Calu3 (cell line): Measurements from ENCODE around the gene CCNF. TPM values are rescaled to one million over a fixed set of nuclear protein-coding genes. Genes with fewer than 3 reads are reported as not detected.

ENCODE experiments used
- BruUV-seq: library from RNA; stranded (reverse); fragments of 400-500 nt; replicated peaks from 2 replicates; lab custom pipeline; 2021; lab: Mats Ljungman, UMichigan
- CTCF ChIA-PET: fragments of 300-600 bp; sonication (Branson Sonifier 250); formaldehyde crosslinking; loops from one replicate; lab custom pipeline; 2022; ENCODE audit warnings: antibody characterized with exemption; lab: Charles Lee
- DNase-seq: peaks from one replicate; pipeline ENCODE4 v3.0.0; 2022
- H3K27ac Mint-ChIP-seq: one replicate; pipeline ENCODE4 v1.8.0; 2022; ENCODE audit warnings: mixed read lengths; ENCODE audit not compliant: unreplicated experiment
- H3K27me3 Mint-ChIP-seq: one replicate; pipeline ENCODE4 v1.8.0; 2022; ENCODE audit warnings: mixed read lengths; ENCODE audit not compliant: unreplicated experiment
- H3K36me3 Mint-ChIP-seq: one replicate; pipeline ENCODE4 v1.8.0; 2022; ENCODE audit warnings: mild to moderate bottlenecking, moderate library complexity, mixed read lengths; ENCODE audit not compliant: insufficient read depth, unreplicated experiment
- H3K4me1 Mint-ChIP-seq: one replicate; pipeline ENCODE4 v1.8.0; 2022; ENCODE audit warnings: mild to moderate bottlenecking, low read depth, mixed read lengths; ENCODE audit not compliant: unreplicated experiment
- H3K4me3 Mint-ChIP-seq: one replicate; pipeline ENCODE4 v1.8.0; 2022; ENCODE audit warnings: mild to moderate bottlenecking, low read depth, moderate library complexity, mixed read lengths; ENCODE audit not compliant: unreplicated experiment
- H3K9me3 Mint-ChIP-seq: one replicate; pipeline ENCODE4 v1.8.0; 2022; ENCODE audit warnings: low read depth, mixed read lengths; ENCODE audit not compliant: unreplicated experiment
- CTCF ChIP-seq: fragments of 200-600 bp; IDR thresholded peaks from one replicate; pipeline ENCODE4 v1.8.0; 2022; ENCODE audit warnings: antibody characterized with exemption; ENCODE audit not compliant: unreplicated experiment
- intact Hi-C: fragments of 100-400 bp; cut with micrococcal nuclease; formaldehyde crosslinking; loops from one replicate; pipeline ENCODE4 v1.10.0; 2022; ENCODE audit not compliant: unreplicated experiment
- total RNA-seq: library from RNA; stranded (reverse); gene quantifications from 2 replicates; pipeline ENCODE4 v1.2.3, GENCODE V29; 2022

Gene CCNF
- total RNA-seq, 1 experiment from 2014 or later: 54.5 TPM

- Mint-ChIP-seq H3K9me3 (no peaks in the 10 kb centered on the region), H3K36me3 (peaks cover 17% of the 10 kb centered on the region), H3K4me1 (peaks cover 12% of the 10 kb centered on the region), H3K27me3 (no peaks in the 10 kb centered on the region), H3K4me3 (no peak overlapping the region), H3K27ac (no peak overlapping the region)
- CTCF ChIA-PET: no interaction called here
- no peak for DNase-seq
- no TSS peak for BruUV-seq
- intact Hi-C loops: no loop called here
- TF ChIP-seq CTCF: no peak
These were observed 53.7 kb downstream of the CCNF start for GRCh38 chr16:2482708-2483534.

GRCh38 chr16:2483939-2484897 lies 55.0 kb downstream of the CCNF start:
- Mint-ChIP-seq H3K36me3 (peaks cover 17% of the 10 kb centered on the region), H3K27me3 (no peaks in the 10 kb centered on the region), H3K4me1 (peaks cover 7% of the 10 kb centered on the region), H3K27ac (no peak overlapping the region), H3K9me3 (no peaks in the 10 kb centered on the region), H3K4me3 (no peak overlapping the region)
- no TSS peak for BruUV-seq
- CTCF ChIA-PET: no interaction called here
- no peak for TF ChIP-seq CTCF
- DNase-seq: no peak
- intact Hi-C loops: no loop called here

- Mint-ChIP-seq H3K36me3 (peaks cover 17% of the 10 kb centered on the region), H3K27me3 (no peaks in the 10 kb centered on the region), H3K9me3 (no peaks in the 10 kb centered on the region), H3K4me1 (peaks cover 7% of the 10 kb centered on the region), H3K4me3 (no peak overlapping the region), H3K27ac (no peak overlapping the region)
- no peak for TF ChIP-seq CTCF
- CTCF ChIA-PET: no interaction called here
- BruUV-seq: no TSS peak
- DNase-seq: no peak
- intact Hi-C loops: no loop called here
These were observed 55.8 kb downstream of the CCNF start for GRCh38 chr16:2484898-2485508.

GRCh38 chr16:2485811-2486507 lies 56.7 kb downstream of the CCNF start:
- TF ChIP-seq CTCF: no peak
- H3K4me1 Mint-ChIP-seq: peaks cover 7% of the 10 kb centered on the region
- no peaks in the 10 kb centered on the region for H3K27me3 Mint-ChIP-seq
- H3K27ac Mint-ChIP-seq: no peak overlapping the region
- CTCF ChIA-PET: no interaction called here
- no TSS peak for BruUV-seq
- H3K9me3 Mint-ChIP-seq: no peaks in the 10 kb centered on the region
- H3K36me3 Mint-ChIP-seq: peaks cover 17% of the 10 kb centered on the region
- DNase-seq: no peak
- intact Hi-C loops: no loop called here
- H3K4me3 Mint-ChIP-seq: no peak overlapping the region
